NB4 (cell line): ENCODE data around the gene QSOX2.

Experiments
- CTCF ChIP-seq: IDR thresholded peaks from one replicate; pipeline ENCODE4 v1.5.1; 2012; ENCODE audit warnings: low read depth, low read length
- MYC ChIP-seq: IDR thresholded peaks from 2 replicates; pipeline ENCODE4 v1.6.1; 2011; ENCODE audit warnings: low read depth, low read length
- POLR2A ChIP-seq: IDR thresholded peaks from 2 replicates; pipeline ENCODE4 v1.6.1; 2011; ENCODE audit warnings: mild to moderate bottlenecking; ENCODE audit not compliant: insufficient read length; ENCODE audit errors: extremely low read depth
- TF ChIP-seq, protein P1 (sequence below): IDR thresholded peaks from 2 replicates; pipeline ENCODE4 v1.6.1; 2011; ENCODE audit warnings: low read depth, low read length

- TF ChIP-seq CTCF (no peak), POLR2A (no peak), MYC (no peak)
- TF ChIP-seq, protein P1, sequence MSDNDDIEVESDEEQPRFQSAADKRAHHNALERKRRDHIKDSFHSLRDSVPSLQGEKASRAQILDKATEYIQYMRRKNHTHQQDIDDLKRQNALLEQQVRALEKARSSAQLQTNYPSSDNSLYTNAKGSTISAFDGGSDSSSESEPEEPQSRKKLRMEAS: no peak
These were observed 1.4 kb upstream of the QSOX2 start for GRCh38 chr9:136246849-136247550.
